Testis (tissue), 2 donors: Measurements from ENCODE around the gene COL23A1.

Experiments
- POLR2A ChIP-seq: fragments of 450-650 bp; IDR thresholded peaks from one replicate; pipeline ENCODE4 v1.6.1; 2017; ENCODE audit warnings: antibody characterized with exemption, mild to moderate bottlenecking, moderate library complexity
- TF ChIP-seq, protein P1 (sequence below), 3 experiments: fragments of 450-650 bp in 2 of 3; fragments of 200-600 bp in 1 of 3; sonication (generic) in 1 of 3; IDR thresholded peaks; one replicate each; pipeline ENCODE4 v1.5.1; 2016 to 2019; ENCODE audit warnings: antibody characterized with exemption in 3 of 3, mild to moderate bottlenecking in 2 of 3, moderate library complexity in 1 of 3

DNA sequence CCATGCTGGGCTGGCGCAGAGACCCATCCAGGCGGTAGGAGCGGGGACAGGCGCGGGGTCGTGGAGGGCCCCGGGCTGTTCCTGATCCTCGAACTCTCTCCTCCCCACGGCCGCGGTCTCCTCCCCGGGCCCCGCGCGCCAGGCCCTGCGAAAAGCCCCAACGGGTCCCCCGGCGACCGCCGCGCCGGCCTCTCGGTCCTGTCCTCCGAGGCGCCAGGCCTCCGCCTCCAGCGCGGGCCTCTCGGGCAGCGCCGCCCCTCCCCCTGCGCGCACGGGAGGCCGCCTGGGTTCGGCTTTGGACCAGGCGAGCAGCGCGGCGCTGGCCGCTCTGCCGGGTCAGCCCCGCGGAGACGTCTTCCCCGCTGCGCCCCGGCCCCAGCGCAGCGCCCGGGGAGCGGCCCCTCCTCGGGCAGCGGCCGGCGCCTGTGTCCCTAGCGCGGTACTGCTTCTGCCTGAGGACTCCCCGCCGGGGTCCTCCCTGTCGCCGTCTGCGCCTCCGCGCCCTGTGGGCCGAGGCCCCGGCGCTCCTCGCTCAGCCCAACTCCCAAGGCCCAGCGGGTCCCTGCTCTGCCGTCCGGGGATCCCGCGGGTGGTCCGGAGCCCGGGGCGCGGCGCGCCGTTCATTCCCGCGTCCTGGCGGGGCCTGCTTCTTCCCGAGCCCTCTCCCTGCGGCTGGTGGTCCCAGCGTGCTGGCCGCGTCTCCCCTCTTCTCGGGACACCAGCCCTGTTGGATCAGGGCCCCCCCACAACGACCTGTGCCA lies 13.4 kb downstream of the COL23A1 start:
- TF ChIP-seq, protein P1, sequence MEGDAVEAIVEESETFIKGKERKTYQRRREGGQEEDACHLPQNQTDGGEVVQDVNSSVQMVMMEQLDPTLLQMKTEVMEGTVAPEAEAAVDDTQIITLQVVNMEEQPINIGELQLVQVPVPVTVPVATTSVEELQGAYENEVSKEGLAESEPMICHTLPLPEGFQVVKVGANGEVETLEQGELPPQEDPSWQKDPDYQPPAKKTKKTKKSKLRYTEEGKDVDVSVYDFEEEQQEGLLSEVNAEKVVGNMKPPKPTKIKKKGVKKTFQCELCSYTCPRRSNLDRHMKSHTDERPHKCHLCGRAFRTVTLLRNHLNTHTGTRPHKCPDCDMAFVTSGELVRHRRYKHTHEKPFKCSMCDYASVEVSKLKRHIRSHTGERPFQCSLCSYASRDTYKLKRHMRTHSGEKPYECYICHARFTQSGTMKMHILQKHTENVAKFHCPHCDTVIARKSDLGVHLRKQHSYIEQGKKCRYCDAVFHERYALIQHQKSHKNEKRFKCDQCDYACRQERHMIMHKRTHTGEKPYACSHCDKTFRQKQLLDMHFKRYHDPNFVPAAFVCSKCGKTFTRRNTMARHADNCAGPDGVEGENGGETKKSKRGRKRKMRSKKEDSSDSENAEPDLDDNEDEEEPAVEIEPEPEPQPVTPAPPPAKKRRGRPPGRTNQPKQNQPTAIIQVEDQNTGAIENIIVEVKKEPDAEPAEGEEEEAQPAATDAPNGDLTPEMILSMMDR (IDR thresholded peaks at IDR 0.05): no peak
- TF ChIP-seq POLR2A: no peak
